MCF 10A (cell line): Measurements from ENCODE around the gene RAB1B. TPM values are rescaled to one million over a fixed set of nuclear protein-coding genes. Genes with fewer than 3 reads are reported as not detected.

ENCODE experiments used
- BruUV-seq: library from RNA; stranded (reverse); fragments of 400-500 nt; replicated peaks from 2 replicates; lab custom pipeline; 2021; lab: Mats Ljungman, UMichigan
- CTCF ChIA-PET: fragments of 300-600 bp; sonication (Branson Sonifier 250); formaldehyde crosslinking; extraction: SDS; loops from one replicate; lab custom pipeline; 2021; ENCODE audit warnings: antibody characterized with exemption, inconsistent platforms; lab: Yijun Ruan, JAX
- POLR2A ChIA-PET: fragments of 300-600, 350-650 bp; sonication (Branson Sonifier 250); formaldehyde crosslinking; extraction: SDS; loops from one replicate; lab custom pipeline; 2020; ENCODE audit warnings: antibody characterized with exemption, inconsistent platforms; lab: Yijun Ruan, JAX
- DNase-seq: peaks from one replicate; pipeline ENCODE4 v3.0.0-alpha.2; 2018; ENCODE audit not compliant: unreplicated experiment
- H3K27ac Mint-ChIP-seq: one replicate; pipeline ENCODE4 v1.8.0; 2022; ENCODE audit warnings: mild to moderate bottlenecking, low read depth, mixed read lengths; ENCODE audit not compliant: unreplicated experiment
- H3K27me3 Mint-ChIP-seq: one replicate; pipeline ENCODE4 v1.8.0; 2022; ENCODE audit warnings: mixed read lengths; ENCODE audit not compliant: insufficient read depth, unreplicated experiment
- H3K36me3 Mint-ChIP-seq: one replicate; pipeline ENCODE4 v1.8.0; 2022; ENCODE audit warnings: mild to moderate bottlenecking, moderate library complexity, mixed read lengths; ENCODE audit not compliant: insufficient read depth, unreplicated experiment
- H3K4me1 Mint-ChIP-seq: one replicate; pipeline ENCODE4 v1.8.0; 2022; ENCODE audit warnings: mixed read lengths; ENCODE audit not compliant: insufficient read depth, unreplicated experiment
- H3K4me3 Mint-ChIP-seq: one replicate; pipeline ENCODE4 v1.8.0; 2022; ENCODE audit warnings: mild to moderate bottlenecking, moderate library complexity, mixed read lengths; ENCODE audit not compliant: unreplicated experiment
- H3K9me3 Mint-ChIP-seq: one replicate; pipeline ENCODE4 v1.8.0; 2022; ENCODE audit warnings: mixed read lengths; ENCODE audit not compliant: unreplicated experiment
- CTCF ChIP-seq: fragments of 200-600 bp; IDR thresholded peaks from one replicate; pipeline ENCODE4 v1.8.0; 2022; ENCODE audit warnings: antibody characterized with exemption, mild to moderate bottlenecking; ENCODE audit not compliant: unreplicated experiment
- intact Hi-C: fragments of 100-400 bp; cut with micrococcal nuclease; formaldehyde crosslinking; loops from 2 replicates; pipeline ENCODE4 v1.14.1; 2022
- total RNA-seq: library from RNA; stranded (reverse); gene quantifications from 2 replicates; pipeline ENCODE4 v1.2.3, GENCODE V29; 2022

The RAB1B gene
- total RNA-seq, 1 experiment from 2014 or later: 87.0 TPM

GRCh38 chr11:66315498-66315885 is 47.1 kb downstream of the RAB1B start:
- ChIA-PET POLR2A (interaction anchor here (0.7 kb wide), 1 partner anchor 27 kb away, joined by 5 read pairs; the partner anchor contains the start of gene YIF1A), CTCF (interaction anchor here (0.6 to 0.7 kb wide), 2 partner anchors 30 to 122 kb away, joined by 3 read pairs; no protein-coding TSS in a partner anchor)
- TF ChIP-seq CTCF: no peak
- Mint-ChIP-seq H3K4me3 (peak overlapping the region; percentile 16), H3K27me3 (no peaks in the 10 kb centered on the region), H3K36me3 (no peaks in the 10 kb centered on the region), H3K27ac (peak overlapping the region; percentile 77), H3K9me3 (no peaks in the 10 kb centered on the region), H3K4me1 (peaks cover 25% of the 10 kb centered on the region)
- BruUV-seq: no TSS peak
- no peak for DNase-seq
- intact Hi-C loops: no loop called here

GRCh38 chr11:66315921-66316811 is 47.7 kb downstream of the RAB1B start:
- CTCF ChIA-PET: interaction anchor here (0.6 kb wide), 1 partner anchor 121 kb away, joined by 3 read pairs; no protein-coding TSS in a partner anchor
- Mint-ChIP-seq H3K4me3 (no peak overlapping the region), H3K9me3 (no peaks in the 10 kb centered on the region), H3K36me3 (no peaks in the 10 kb centered on the region), H3K27ac (peak overlapping the region; percentile 77), H3K27me3 (no peaks in the 10 kb centered on the region), H3K4me1 (peaks cover 25% of the 10 kb centered on the region)
- DNase-seq: no peak
- POLR2A ChIA-PET: interaction anchor here (0.7 to 2.2 kb wide), 2 partner anchors 15 to 27 kb away, joined by 4 to 5 read pairs; partner anchors contain the start of gene YIF1A
- TF ChIP-seq CTCF: no peak
- intact Hi-C loops: no loop called here
- BruUV-seq: no TSS peak

GRCh38 chr11:66316849-66317251 is 48.4 kb downstream of the RAB1B start, which contains the start of gene CD248:
Gene CD248, minus strand, starts transcription at chr11:66317044. Its CDS starts 17 bp downstream, at chr11:66317027.
- DNase-seq: no peak
- POLR2A ChIA-PET: interaction anchor here (1.1 to 3.0 kb wide), 3 partner anchors 15 to 28 kb away, joined by 3 to 23 read pairs (median 4); partner anchors contain the start of genes RIN1 and YIF1A
- intact Hi-C loops: no loop called here
- H3K27me3 Mint-ChIP-seq: no peaks in the 10 kb centered on the region
- H3K4me1 Mint-ChIP-seq: peaks cover 23% of the 10 kb centered on the region
- no peaks in the 10 kb centered on the region for H3K9me3 Mint-ChIP-seq
- CTCF ChIA-PET: interaction anchor here (0.5 kb wide), 1 partner anchor 737 kb away, joined by 3 read pairs; no protein-coding TSS in a partner anchor
- H3K4me3 Mint-ChIP-seq: no peak within 1 kb of the TSS
- BruUV-seq: no TSS peak
- no peak for TF ChIP-seq CTCF
- no peaks in the 10 kb centered on the region for H3K36me3 Mint-ChIP-seq
- H3K27ac Mint-ChIP-seq: peak within 1 kb of the TSS; percentile 86

- intact Hi-C loops: no loop called here
- Mint-ChIP-seq H3K27me3 (no peaks in the 10 kb centered on the region), H3K9me3 (no peaks in the 10 kb centered on the region), H3K36me3 (no peaks in the 10 kb centered on the region), H3K4me1 (peaks cover 19% of the 10 kb centered on the region), H3K27ac (peak overlapping the region; percentile 86), H3K4me3 (no peak overlapping the region)
- BruUV-seq: no TSS peak
- ChIA-PET CTCF (interaction anchor here (0.5 kb wide), 1 partner anchor 737 kb away, joined by 3 read pairs; no protein-coding TSS in a partner anchor), POLR2A (interaction anchor here (1.1 to 3.0 kb wide), 4 partner anchors 14 to 28 kb away, joined by 3 to 23 read pairs (median 4); partner anchors contain the start of genes RIN1 and YIF1A)
- DNase-seq: no peak
- no peak for TF ChIP-seq CTCF
Observed at GRCh38 chr11:66317322-66317722, 48.9 kb downstream of the RAB1B start.
